IMR-90 (cell line): ENCODE results near the gene KLHL13. TPM values are rescaled to one million over a fixed set of nuclear protein-coding genes. Genes with fewer than 3 reads are reported as not detected.

Source experiments
- ATAC-seq: fragments of 200-7000 bp; cut with Tn5 transposase; 2 replicates; pipeline ENCODE4 v1.9.1; 2020; ENCODE audit warnings: low read depth, mild to moderate bottlenecking, moderate library complexity
- BruUV-seq: library from RNA; stranded (reverse); fragments of 400-500 nt; replicated peaks from 2 replicates; lab custom pipeline; 2021; lab: Mats Ljungman, UMichigan
- CTCF ChIA-PET: fragments of 300-600 bp; formaldehyde crosslinking; extraction: SDS; loops from one replicate; lab custom pipeline; 2021; ENCODE audit warnings: antibody characterized with exemption; lab: Yijun Ruan, JAX
- POLR2A ChIA-PET: fragments of 300-600 bp; sonication (Branson Sonifier 250); formaldehyde crosslinking; loops from one replicate; lab custom pipeline; 2022; ENCODE audit warnings: antibody characterized with exemption; ENCODE audit not compliant: unreplicated experiment; lab: Charles Lee
- DNase-seq: peaks from one replicate; pipeline ENCODE4 v3.0.0; 2013
- H2AFZ ChIP-seq: replicated peaks from 2 replicates; pipeline ENCODE3; 2013; ENCODE audit warnings: low read length, mild to moderate bottlenecking; ENCODE audit not compliant: poor library complexity
- H2AK5ac ChIP-seq: 2 replicates; pipeline ENCODE4 v1.6.1; 2013; ENCODE audit warnings: low read depth, low read length, inconsistent platforms
- H2AK9ac ChIP-seq: replicated peaks from 2 replicates; pipeline ENCODE3; 2013; ENCODE audit warnings: mild to moderate bottlenecking, low read depth, low read length, moderate library complexity; ENCODE audit not compliant: poor library complexity
- H2BK120ac ChIP-seq: 2 replicates; pipeline ENCODE4 v1.6.1; 2013; ENCODE audit warnings: low read depth, low read length, inconsistent platforms
- H2BK15ac ChIP-seq: 3 replicates; pipeline ENCODE4 v1.6.1; 2013; ENCODE audit warnings: low read depth, low read length, inconsistent platforms
- H2BK20ac ChIP-seq: 2 replicates; pipeline ENCODE4 v1.6.1; 2013; ENCODE audit warnings: low read depth, mild to moderate bottlenecking, inconsistent platforms, low read length, moderate library complexity
- H2BK5ac ChIP-seq: 2 replicates; pipeline ENCODE4 v1.6.1; 2013; ENCODE audit warnings: mild to moderate bottlenecking, low read depth, low read length, inconsistent platforms; ENCODE audit not compliant: poor library complexity, severe bottlenecking
- H3K14ac ChIP-seq: replicated peaks from 2 replicates; pipeline ENCODE4 v1.6.1; 2013; ENCODE audit warnings: low read depth, low read length, inconsistent platforms
- H3K18ac ChIP-seq: 2 replicates; pipeline ENCODE4 v1.6.1; 2013; ENCODE audit warnings: low read depth, low read length, control low read depth
- H3K23ac ChIP-seq: 2 replicates; pipeline ENCODE4 v1.6.1; 2013; ENCODE audit warnings: low read depth, low read length, inconsistent platforms
- H3K27ac ChIP-seq: 2 replicates; pipeline ENCODE4 v1.5.1; 2013; ENCODE audit warnings: mild to moderate bottlenecking, control low read depth, low read length; ENCODE audit not compliant: insufficient read depth
- H3K27me3 ChIP-seq: 2 replicates; pipeline ENCODE4 v1.6.1; 2013; ENCODE audit warnings: low read length; ENCODE audit not compliant: control insufficient read depth, insufficient read depth
- H3K36me3 ChIP-seq: 2 replicates; pipeline ENCODE4 v1.6.1; 2013; ENCODE audit warnings: low read length, mixed read lengths; ENCODE audit not compliant: control insufficient read depth, insufficient read depth
- H3K4ac ChIP-seq: 2 replicates; pipeline ENCODE4 v1.6.1; 2013; ENCODE audit warnings: low read depth, low read length, inconsistent platforms
- H3K4me1 ChIP-seq: 2 replicates; pipeline ENCODE4 v1.6.1; 2013; ENCODE audit warnings: low read length, mixed read lengths; ENCODE audit not compliant: control insufficient read depth, insufficient read depth
- H3K4me2 ChIP-seq: 2 replicates; pipeline ENCODE4 v1.6.1; 2013; ENCODE audit warnings: low read depth, mild to moderate bottlenecking, control low read depth, low read length, moderate library complexity
- H3K4me3 ChIP-seq: 2 replicates; pipeline ENCODE4 v1.5.1; 2013; ENCODE audit warnings: low read depth, mild to moderate bottlenecking, control low read depth, low read length, moderate library complexity; ENCODE audit not compliant: insufficient read depth
- H3K56ac ChIP-seq: 2 replicates; pipeline ENCODE4 v1.6.1; 2013; ENCODE audit warnings: low read length, inconsistent platforms; ENCODE audit not compliant: insufficient read depth; ENCODE audit errors: extremely low read depth
- H3K79me1 ChIP-seq, 2 experiments: 2 replicates each; pipeline ENCODE4 v1.6.1; 2013; ENCODE audit warnings: low read length in 2 of 2, inconsistent platforms in 1 of 2, low read depth in 1 of 2
- H3K9ac ChIP-seq: 2 replicates; pipeline ENCODE4 v1.6.1; 2013; ENCODE audit warnings: low read depth, low read length, control low read depth
- H3K9me1 ChIP-seq: 2 replicates; pipeline ENCODE4 v1.6.1; 2013; ENCODE audit warnings: low read length, inconsistent platforms; ENCODE audit not compliant: insufficient read depth
- H3K9me3 ChIP-seq: 2 replicates; pipeline ENCODE4 v1.6.1; 2013; ENCODE audit warnings: low read length; ENCODE audit not compliant: control insufficient read depth, insufficient read depth
- H4K20me1 ChIP-seq: 2 replicates; pipeline ENCODE4 v1.6.1; 2013; ENCODE audit warnings: low read length, inconsistent platforms; ENCODE audit not compliant: insufficient read depth
- H4K5ac ChIP-seq: 2 replicates; pipeline ENCODE4 v1.6.1; 2013; ENCODE audit warnings: mild to moderate bottlenecking, low read depth, low read length, control low read depth
- H4K8ac ChIP-seq, 2 experiments: 2 replicates each; pipeline ENCODE4 v1.6.1; 2013; ENCODE audit warnings: low read depth in 2 of 2, low read length in 2 of 2, control low read depth in 1 of 2, inconsistent platforms in 1 of 2
- H4K91ac ChIP-seq: 2 replicates; pipeline ENCODE4 v1.6.1; 2013; ENCODE audit warnings: low read depth, low read length, inconsistent platforms; ENCODE audit not compliant: insufficient read depth
- CEBPB ChIP-seq: IDR thresholded peaks from 2 replicates; pipeline ENCODE4 v1.6.1; 2012; ENCODE audit warnings: low read depth, low read length, improper control_type of control experiment
- CHD1 ChIP-seq: IDR thresholded peaks from 2 replicates; pipeline ENCODE4 v1.6.1; 2012; ENCODE audit warnings: low read depth, low read length, improper control_type of control experiment
- RAD21 ChIP-seq: IDR thresholded peaks from 2 replicates; pipeline ENCODE4 v1.6.1; 2012; ENCODE audit warnings: low read length, improper control_type of control experiment
- dilution Hi-C: fragments of 300-500 bp; cut with HindIII; formaldehyde crosslinking; loops from one replicate; pipeline ENCODE4 v1.14.3; 2018; ENCODE audit warnings: low sequenced_read_pairs; ENCODE audit not compliant: unreplicated experiment
- in situ Hi-C: fragments of 300-500 bp; cut with MboI; formaldehyde crosslinking; loops from 3 replicates; pipeline ENCODE4 v1.14.3; 2019; ENCODE audit warnings: low sequenced_read_pairs, inconsistent platforms, mixed read lengths
- intact Hi-C: fragments of 100-400 bp; cut with micrococcal nuclease; formaldehyde crosslinking; loops from 2 replicates; pipeline ENCODE4 v1.10.0; 2022
- polyA plus RNA-seq, 3 experiments: library from polyadenylated mRNA; depleted of rRNA; stranded (reverse); fragments of >200 nt; gene quantifications; 2 replicates each; pipeline ENCODE4 v1.2.3, GENCODE V29; 2012; ENCODE audit warnings: low replicate concordance in 1 of 3
- total RNA-seq: library from RNA; depleted of rRNA; stranded (reverse); fragments of >200 nt; gene quantifications from 2 replicates; pipeline ENCODE4 v1.2.3, GENCODE V29; 2012
- TF ChIP-seq, protein P1 (sequence below): fragments of 150-350 bp; IDR thresholded peaks from 2 replicates; pipeline ENCODE4 v1.6.1; 2016; ENCODE audit warnings: low read depth, mild to moderate bottlenecking, low read length, moderate library complexity, borderline replicate concordance

KLHL13 gene
- total and polyA plus RNA-seq, 2 of the 4 experiments (the other 2 are of a cell fraction): 4.0 to 12.5 TPM

DNA sequence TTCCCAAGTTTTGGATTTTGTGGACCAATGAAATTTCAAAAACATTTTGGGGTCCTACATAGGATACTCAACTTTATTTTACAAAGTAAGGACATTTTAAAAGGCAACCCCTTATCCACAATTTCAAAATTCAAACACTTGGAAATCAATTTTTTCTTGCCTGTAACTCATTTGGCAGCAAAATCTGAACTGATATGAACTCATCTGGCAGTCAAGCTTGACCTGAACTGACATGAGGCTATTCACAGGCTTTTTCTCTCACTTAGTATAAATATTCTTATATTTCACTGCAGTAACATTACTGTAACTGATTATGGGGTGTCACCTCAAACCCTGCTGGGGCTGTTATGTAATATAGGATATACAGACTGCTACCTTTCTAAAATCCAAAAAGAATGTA lies 116.1 kb downstream of the KLHL13 start:
- in situ Hi-C loops (no loop called here), dilution Hi-C loops (no loop called here), intact Hi-C loops (no loop called here)
- ChIA-PET CTCF (no interaction called here), POLR2A (no interaction called here)
- Histone ChIP-seq H3K23ac (no peak overlapping the region), H3K79me1 (no peaks in the 10 kb centered on the region), H3K4me3 (no peak overlapping the region), H4K5ac (no peak overlapping the region), H3K9me3 (no peaks in the 10 kb centered on the region), H3K14ac (no peak overlapping the region), H2AK5ac (no peak overlapping the region), H2AFZ (no peak overlapping the region), H4K91ac (no peak overlapping the region), H3K9ac (no peak overlapping the region), H3K56ac (no peak overlapping the region), H3K27ac (no peak overlapping the region), H2AK9ac (no peak overlapping the region), H2BK120ac (no peak overlapping the region), H3K4me2 (no peak overlapping the region), H4K20me1 (no peaks in the 10 kb centered on the region), H3K27me3 (no peaks in the 10 kb centered on the region), H2BK5ac (no peak overlapping the region), H3K18ac (no peak overlapping the region), H3K4me1 (no peaks in the 10 kb centered on the region), H2BK20ac (no peak overlapping the region), H3K4ac (no peak overlapping the region), H4K8ac (no peak overlapping the region), H2BK15ac (no peak overlapping the region), H3K9me1 (no peaks in the 10 kb centered on the region), H3K36me3 (no peaks in the 10 kb centered on the region)
- TF ChIP-seq CHD1 (no peak), CEBPB (no peak), RAD21 (no peak)
- TF ChIP-seq, protein P1, sequence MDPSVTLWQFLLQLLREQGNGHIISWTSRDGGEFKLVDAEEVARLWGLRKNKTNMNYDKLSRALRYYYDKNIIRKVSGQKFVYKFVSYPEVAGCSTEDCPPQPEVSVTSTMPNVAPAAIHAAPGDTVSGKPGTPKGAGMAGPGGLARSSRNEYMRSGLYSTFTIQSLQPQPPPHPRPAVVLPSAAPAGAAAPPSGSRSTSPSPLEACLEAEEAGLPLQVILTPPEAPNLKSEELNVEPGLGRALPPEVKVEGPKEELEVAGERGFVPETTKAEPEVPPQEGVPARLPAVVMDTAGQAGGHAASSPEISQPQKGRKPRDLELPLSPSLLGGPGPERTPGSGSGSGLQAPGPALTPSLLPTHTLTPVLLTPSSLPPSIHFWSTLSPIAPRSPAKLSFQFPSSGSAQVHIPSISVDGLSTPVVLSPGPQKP: no peak
- BruUV-seq: no TSS peak
- DNase-seq (no peak), ATAC-seq (no peak)
